ENCODE measurements around the gene AKAP13.

- TF ChIP-seq ZBTB33 (CRISPR knock-in tag; IDR thresholded peaks at IDR 0.05) = no peak
- TF ChIP-seq PRDM15 (CRISPR knock-in tag; IDR thresholded peaks at IDR 0.05) = no peak
- no peak for TF ChIP-seq POLR2A (IDR thresholded peaks at IDR 0.05; ENCODE audit: insufficient read depth in 1 of 2, low read depth in 2 of 2, low read length in 2 of 2)
- TF ChIP-seq SNAI1 (CRISPR knock-in tag; IDR thresholded peaks at IDR 0.05; ENCODE audit: borderline replicate concordance) = no peak
- no peak for TF ChIP-seq EZH2 (conservative IDR thresholded peaks at IDR 0.05; ENCODE audit: low read depth, low read length)
- no peak for TF ChIP-seq CEBPB (IDR thresholded peaks at IDR 0.05; ENCODE audit: borderline replicate concordance, low read depth, low read length)
- no peak for TF ChIP-seq ZBTB34 (CRISPR knock-in tag; IDR thresholded peaks at IDR 0.05)
- no peak for TF ChIP-seq CTCF (CRISPR knock-in tag; IDR thresholded peaks at IDR 0.05)
- TF ChIP-seq FOXA1 (IDR thresholded peaks at IDR 0.05) = no peak
- TF ChIP-seq FOXA1 (CRISPR knock-in tag; IDR thresholded peaks at IDR 0.05) = no peak
- TF ChIP-seq HNRNPUL1 (IDR thresholded peaks at IDR 0.05; ENCODE audit: low read depth, low read length) = no peak
- TF ChIP-seq POGZ (CRISPR knock-in tag; IDR thresholded peaks at IDR 0.05) = no peak
- no peak for TF ChIP-seq RFX5 (IDR thresholded peaks at IDR 0.05; ENCODE audit: low read depth, low read length)
- no peak for TF ChIP-seq HMGXB4 (CRISPR knock-in tag; IDR thresholded peaks at IDR 0.05; ENCODE audit: borderline replicate concordance in 1 of 2, low read depth in 1 of 2)
- no peak for TF ChIP-seq ZFP1 (CRISPR knock-in tag; IDR thresholded peaks at IDR 0.05)
Measured at GRCh38 chr15:85477061-85477460, 96.7 kb downstream of the AKAP13 start.
